Stimulated activated CD8-positive, alpha-beta memory T cell treated with anti-CD3 and anti-CD28 coated beads, Interleukin-15, amount 100 ng/mL, for 24 hours (primary cell): ENCODE data around the gene TMED5.
"Not testable (repeated sequence)": the region's sequence is repeated elsewhere in the genome, so short reads cannot be mapped to it uniquely, and the experiment has no call there.

ENCODE experiments used
- DNase-seq: peaks from one replicate; pipeline ENCODE4 v3.0.0-alpha.2; 2020; ENCODE audit warnings: low read depth

Gene TMED5

GRCh38 chr1:93171549-93172034 is 8.6 kb downstream of the TMED5 start:
- DNase-seq, result no peak

GRCh38 chr1:93170141-93170678 is 10.0 kb downstream of the TMED5 start:
- not testable (repeated sequence) for DNase-seq

GRCh38 chr1:93167006-93167405 is 13.2 kb downstream of the TMED5 start:
- no peak for DNase-seq

GRCh38 chr1:93165895-93166294 is 14.3 kb downstream of the TMED5 start:
- not testable (repeated sequence) for DNase-seq

GRCh38 chr1:93164816-93165215 is 15.4 kb downstream of the TMED5 start:
- no peak for DNase-seq

GRCh38 chr1:93163314-93163713 is 16.9 kb downstream of the TMED5 start:
- not testable (repeated sequence) for DNase-seq

GRCh38 chr1:93159337-93159736 is 20.9 kb downstream of the TMED5 start:
- DNase-seq, result no peak

GRCh38 chr1:93155335-93155734 is 24.9 kb downstream of the TMED5 start:
- DNase-seq, result no peak

- DNase-seq, result no peak
Measured at GRCh38 chr1:93154898-93155297, 25.3 kb downstream of the TMED5 start.

- DNase-seq, result no peak
Measured at GRCh38 chr1:93152835-93153234, 27.4 kb downstream of the TMED5 start.

GRCh38 chr1:93151474-93151873 is 28.7 kb downstream of the TMED5 start:
- no peak for DNase-seq

GRCh38 chr1:93150729-93151128 is 29.5 kb downstream of the TMED5 start:
- no peak for DNase-seq

- DNase-seq, result no peak
Measured at GRCh38 chr1:93148001-93148400, 32.2 kb downstream of the TMED5 start.

GRCh38 chr1:93143769-93144168 is 36.4 kb downstream of the TMED5 start:
- no peak for DNase-seq

- no peak for DNase-seq
Measured at GRCh38 chr1:93143136-93143535, 37.1 kb downstream of the TMED5 start.

GRCh38 chr1:93142161-93142560 is 38.1 kb downstream of the TMED5 start:
- no peak for DNase-seq

- no peak for DNase-seq
Measured at GRCh38 chr1:93140106-93140505, 40.1 kb downstream of the TMED5 start.

- DNase-seq, result no peak
Measured at GRCh38 chr1:93137604-93138292, 42.5 kb downstream of the TMED5 start.

GRCh38 chr1:93136445-93136844 is 43.8 kb downstream of the TMED5 start:
- no peak for DNase-seq

GRCh38 chr1:93132638-93133037 is 47.6 kb downstream of the TMED5 start:
- no peak for DNase-seq

GRCh38 chr1:93129507-93130099 is 50.6 kb downstream of the TMED5 start:
- no peak for DNase-seq

GRCh38 chr1:93124556-93125355 is 55.5 kb downstream of the TMED5 start:
- no peak for DNase-seq
